ENCODE data around the gene DMXL1.

The DMXL1 gene

GRCh38 chr5:119270960-119271757, 200.3 kb downstream of the DMXL1 start:
- FAIRE-seq, result no peak

GRCh38 chr5:119271758-119272730, 201.2 kb downstream of the DMXL1 start:
- FAIRE-seq, result no peak

DNA sequence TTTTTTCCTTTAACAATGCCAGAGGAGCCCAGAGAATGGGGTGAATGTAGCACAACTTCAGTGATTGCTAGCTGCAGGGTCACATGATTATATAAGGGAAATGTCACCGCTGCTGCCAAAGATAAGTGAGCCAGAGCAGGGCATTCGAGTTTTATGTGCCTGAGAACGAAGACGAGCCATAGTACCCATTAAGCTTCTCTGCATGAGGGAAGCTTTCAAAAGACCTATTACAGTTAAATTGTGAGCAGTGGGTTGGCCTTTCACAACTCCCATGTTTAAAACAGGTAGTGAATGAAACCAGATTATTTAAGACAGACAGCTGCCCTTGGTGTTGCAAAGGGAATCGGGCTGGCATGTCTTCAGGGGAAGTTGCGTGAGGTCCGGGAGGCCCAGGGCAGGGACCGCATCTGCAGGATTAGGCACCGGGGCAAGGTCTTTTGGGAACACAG, 202.5 kb downstream of the DMXL1 start:
- FAIRE-seq, result no peak

GRCh38 chr5:119274030-119274766, 203.3 kb downstream of the DMXL1 start:
- FAIRE-seq, result no peak

GRCh38 chr5:119274767-119275130, 203.9 kb downstream of the DMXL1 start:
- FAIRE-seq, result no peak

DNA sequence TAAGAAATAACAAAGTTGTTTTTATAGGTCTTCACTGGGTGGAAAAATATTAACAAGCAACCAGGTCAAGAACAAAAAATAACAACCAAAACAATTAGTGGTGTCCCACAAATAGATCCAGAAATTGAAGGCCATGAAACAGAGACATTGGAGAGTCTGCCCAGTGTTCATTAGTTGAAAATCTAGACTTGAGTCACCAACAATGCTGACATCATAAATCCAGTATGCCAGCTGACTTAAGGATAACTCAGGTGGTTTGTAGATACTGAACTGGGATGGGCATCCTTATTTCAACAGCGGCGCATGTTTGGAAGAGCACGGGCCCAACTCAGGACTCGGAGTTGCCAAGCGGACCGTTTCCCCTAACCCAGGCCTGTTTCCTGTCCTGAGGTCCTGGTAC, 204.3 kb downstream of the DMXL1 start:
- no peak for FAIRE-seq

DNA sequence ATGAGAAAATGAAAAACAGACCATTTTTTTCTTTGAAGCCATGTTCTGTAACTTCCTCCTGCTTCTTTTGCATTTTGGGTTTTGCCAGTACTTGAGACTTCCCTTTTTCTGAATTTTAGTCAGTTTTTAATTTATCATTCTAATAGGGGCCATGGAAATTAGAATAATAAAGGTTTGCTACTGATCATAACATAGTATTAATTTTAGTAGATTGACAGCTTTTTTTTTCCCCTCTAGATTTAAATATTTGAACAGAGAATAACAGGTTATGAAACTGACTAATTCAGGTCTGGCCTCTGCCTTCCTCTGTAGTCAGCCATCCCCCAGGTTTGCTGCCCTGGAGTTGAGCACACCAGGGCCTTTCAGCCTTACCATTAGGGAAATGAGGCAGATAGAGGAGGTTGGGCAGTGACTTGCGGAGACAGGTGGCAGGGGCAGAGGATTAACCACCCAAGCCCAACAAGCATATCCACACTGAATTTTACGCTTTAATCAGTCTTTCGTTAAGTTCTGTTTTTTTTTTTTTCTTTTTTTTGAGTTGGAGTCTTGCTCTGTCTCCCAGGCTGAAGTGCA, 204.8 kb downstream of the DMXL1 start:
- FAIRE-seq, result no peak

GRCh38 chr5:119276978-119277377, 206.1 kb downstream of the DMXL1 start:
- FAIRE-seq, result no peak

DNA sequence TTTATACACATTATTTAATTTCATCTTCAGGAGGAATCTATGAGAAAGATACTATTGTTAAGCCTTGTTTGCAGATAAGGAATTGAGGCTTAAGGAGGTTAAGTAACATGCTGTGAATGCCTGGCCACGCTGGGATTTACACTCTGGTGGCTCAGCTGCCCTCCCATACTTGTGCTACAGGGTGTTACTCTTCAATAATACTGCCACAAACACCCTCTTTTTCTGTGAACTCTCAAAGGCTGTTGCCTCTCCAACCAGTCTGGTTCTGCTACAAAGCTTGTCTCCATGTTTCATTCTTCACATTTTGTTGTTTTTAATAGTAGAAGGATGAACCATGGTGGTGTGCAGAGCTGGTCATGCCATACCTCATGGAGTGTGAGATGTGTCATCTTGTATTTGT, 208.2 kb downstream of the DMXL1 start:
- FAIRE-seq, result no peak

- FAIRE-seq, result no peak
Observed at GRCh38 chr5:119280380-119280779, 209.5 kb downstream of the DMXL1 start.

DNA sequence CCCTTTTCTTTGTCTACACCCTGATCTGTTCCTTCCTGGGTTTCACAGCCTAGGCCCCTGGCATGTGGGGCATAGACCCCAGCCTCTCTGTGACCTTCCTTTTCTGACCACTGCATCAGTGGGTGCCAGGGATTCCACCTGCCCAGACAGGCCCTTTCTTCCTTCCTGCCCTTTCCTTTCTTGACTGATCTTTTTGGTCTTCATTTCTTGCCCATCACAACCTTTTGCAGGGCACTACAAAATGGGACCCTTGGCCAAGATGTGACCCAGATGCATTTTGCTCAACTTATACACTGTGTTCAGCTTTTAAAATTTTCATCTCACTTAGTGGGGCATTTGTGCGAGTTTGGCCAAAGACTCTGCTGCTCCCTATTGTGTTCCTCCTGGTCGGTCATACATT, 211.7 kb downstream of the DMXL1 start:
- no peak for FAIRE-seq

- no peak for FAIRE-seq
Observed at GRCh38 chr5:119284031-119284430, 213.1 kb downstream of the DMXL1 start.

DNA sequence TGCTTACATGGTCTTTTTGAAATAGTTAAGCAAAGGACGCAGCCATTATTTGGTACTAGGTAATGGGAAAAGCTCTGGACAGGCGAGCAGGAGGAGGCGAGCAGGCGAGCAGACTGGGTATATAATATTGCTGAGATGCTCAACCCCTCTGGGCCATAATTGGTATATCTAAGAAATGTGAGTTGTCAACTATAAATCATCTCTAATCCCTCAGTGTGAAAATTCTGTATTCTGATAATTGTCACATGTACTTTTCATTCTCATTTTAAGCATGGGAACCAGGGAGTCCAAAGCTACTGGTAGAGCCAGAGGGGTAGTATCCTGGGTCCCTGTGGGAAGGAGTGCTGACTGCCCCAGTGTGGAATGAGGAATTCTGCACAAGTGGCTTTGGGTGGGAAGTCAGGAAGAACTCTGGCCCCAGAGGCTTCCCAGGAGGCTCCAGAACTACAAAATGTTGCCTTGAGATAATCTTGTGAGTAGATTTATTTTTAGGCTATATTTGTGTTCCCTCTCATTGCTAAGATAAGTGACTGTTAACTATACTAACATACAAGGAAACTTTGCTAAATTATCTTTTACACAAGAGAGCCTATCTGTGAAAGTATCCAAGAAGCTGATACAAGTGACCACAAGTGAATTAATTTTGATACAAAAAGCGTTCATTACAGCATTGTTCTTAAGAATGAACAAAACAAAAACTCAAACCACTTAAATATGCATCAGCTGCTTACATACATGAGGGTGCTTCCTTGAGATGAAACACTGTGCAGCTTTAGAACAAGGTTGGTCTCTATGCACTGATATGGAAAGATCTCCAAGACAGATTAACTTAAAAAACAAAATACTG, 214.4 kb downstream of the DMXL1 start:
- no peak for FAIRE-seq

DNA sequence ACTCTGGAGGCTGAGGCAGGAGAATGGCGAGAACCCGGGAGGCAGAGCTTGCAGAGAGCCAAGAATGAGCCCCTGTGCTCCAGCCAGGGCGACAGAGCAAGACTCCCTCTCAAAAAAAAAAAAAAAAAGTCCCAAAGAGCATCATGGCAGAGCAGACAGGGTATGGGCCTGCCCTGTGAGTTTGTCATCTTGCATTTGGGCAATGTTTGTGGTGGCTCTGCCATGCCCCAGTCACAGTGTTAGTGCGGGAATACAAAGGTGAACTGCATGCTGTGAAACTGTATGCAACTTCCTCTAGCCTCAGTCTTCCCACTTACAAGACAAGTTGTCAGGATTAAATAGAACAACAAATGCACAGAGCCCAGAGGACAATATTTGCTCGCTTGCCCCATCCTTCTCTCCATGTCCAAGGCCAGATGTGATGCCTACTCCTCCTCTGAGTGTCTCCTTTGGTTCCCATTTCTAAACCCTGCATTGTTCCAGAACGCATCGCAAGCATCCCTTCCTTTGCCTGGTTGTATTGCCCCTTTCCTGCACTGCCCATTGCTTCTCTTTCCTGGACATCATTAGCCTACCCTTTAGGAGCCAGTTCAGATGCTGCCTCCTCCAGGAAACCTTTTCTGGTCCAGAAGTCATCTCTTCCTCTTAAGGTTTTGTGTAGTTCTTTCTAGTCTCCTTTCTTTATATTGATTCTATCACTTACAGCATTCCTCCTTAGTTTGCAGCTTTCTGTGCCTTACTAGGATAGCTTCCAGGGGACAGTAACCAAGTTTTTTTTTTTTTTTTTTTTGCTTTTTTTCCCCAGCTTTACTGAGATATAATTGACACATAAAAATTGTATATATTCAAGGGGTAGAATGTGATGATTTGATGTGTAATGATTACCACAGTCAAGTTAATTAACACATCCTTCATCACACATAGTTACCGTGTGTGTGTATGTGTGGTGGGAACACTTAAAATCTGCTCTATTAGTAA, 215.9 kb downstream of the DMXL1 start:
- FAIRE-seq, result no peak

GRCh38 chr5:119287547-119288111, 216.7 kb downstream of the DMXL1 start:
- no peak for FAIRE-seq

DNA sequence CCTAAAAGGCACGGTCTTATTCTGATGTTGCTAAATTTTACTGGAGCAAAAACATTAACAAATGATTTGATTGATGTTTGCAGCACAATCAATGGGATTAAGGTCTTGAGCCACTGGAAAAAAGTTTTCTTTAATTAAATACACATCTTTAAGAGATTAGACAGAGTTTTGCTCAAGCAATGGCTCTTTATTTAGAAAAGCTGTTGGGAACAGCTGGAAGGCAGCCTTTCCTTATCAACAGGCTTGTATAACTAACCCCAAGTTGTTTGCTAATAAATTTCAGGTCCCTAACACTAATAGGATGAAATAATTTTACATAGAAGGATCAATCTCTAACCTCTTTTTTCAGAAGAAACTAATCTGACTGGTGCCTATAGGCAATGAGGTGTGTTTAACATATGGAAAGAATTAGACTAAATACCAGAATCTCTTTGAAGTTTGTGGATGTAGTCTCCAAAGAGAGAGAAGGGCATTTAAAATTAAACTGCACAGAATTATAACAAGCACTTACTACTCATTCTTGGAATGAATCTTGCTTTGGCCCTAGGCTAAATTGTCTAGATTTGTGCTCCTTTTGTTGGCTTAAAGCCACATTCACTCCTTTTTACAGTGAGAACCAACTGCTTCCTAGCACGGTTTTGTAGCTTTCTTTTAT, 217.6 kb downstream of the DMXL1 start:
- FAIRE-seq, result no peak

DNA sequence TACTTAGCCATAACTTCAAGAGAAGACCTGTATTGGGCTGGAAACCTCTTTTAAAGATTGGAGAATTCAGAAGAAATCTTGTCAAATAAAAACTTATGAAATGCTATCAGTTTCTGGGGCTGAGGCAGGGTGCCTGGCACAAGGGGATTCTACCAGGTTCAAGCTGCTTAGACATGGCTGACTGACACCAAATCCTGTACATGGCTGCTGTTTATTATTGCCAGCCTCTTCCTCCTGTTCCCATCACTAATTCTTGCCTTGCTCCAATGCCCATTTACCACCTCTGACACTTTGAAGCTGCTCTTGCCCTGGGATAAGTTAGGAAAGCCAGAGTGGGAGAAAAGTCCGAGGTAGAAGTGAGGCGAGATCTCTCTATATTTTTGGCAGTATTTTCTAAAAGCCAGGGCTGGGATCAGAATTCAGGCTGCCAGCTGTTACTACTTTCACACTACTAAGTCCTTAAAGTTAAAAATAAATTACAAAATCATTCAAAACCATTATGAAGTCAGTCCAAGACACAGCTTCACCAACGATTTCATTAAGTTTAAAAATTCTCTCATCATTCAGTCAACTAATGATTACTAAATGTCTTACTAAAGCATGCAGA, 218.7 kb downstream of the DMXL1 start:
- no peak for FAIRE-seq

- no peak for FAIRE-seq
Observed at GRCh38 chr5:119290161-119290569, 219.3 kb downstream of the DMXL1 start.

- no peak for FAIRE-seq
Observed at GRCh38 chr5:119290607-119291006, 219.7 kb downstream of the DMXL1 start.

Data from colon (tissue), 2 donors.